ENCODE data around the gene TRNAU1AP. TPM values are rescaled to one million over a fixed set of nuclear protein-coding genes. Genes with fewer than 3 reads are reported as not detected.
"Not testable (repeated sequence)": the region's sequence is repeated elsewhere in the genome, so short reads cannot be mapped to it uniquely, and the experiment has no call there.

The TRNAU1AP gene
- total RNA-seq, 1 donor from 2014 or later, result 38.6 TPM

GRCh38 chr1:28512058-28512611 is 40.8 kb upstream of the TRNAU1AP start:
- Mint-ChIP-seq H3K4me3 (ENCODE audit: low read depth) (no peak overlapping the region), H3K9me3 (ENCODE audit: low read depth) (no peaks in the 10 kb centered on the region), H3K4me1 (ENCODE audit: low read depth) (peaks cover 37% of the 10 kb centered on the region), H3K27ac (peak overlapping the region; percentile 22), H3K36me3 (ENCODE audit: insufficient read depth) (peaks cover 34% of the 10 kb centered on the region), H3K27me3 (no peaks in the 10 kb centered on the region)
- DNase-seq (ENCODE audit: low spot score, unreplicated experiment), result no peak
- no peak for TF ChIP-seq CTCF (IDR thresholded peaks at IDR 0.05; ENCODE audit: unreplicated experiment)

DNA sequence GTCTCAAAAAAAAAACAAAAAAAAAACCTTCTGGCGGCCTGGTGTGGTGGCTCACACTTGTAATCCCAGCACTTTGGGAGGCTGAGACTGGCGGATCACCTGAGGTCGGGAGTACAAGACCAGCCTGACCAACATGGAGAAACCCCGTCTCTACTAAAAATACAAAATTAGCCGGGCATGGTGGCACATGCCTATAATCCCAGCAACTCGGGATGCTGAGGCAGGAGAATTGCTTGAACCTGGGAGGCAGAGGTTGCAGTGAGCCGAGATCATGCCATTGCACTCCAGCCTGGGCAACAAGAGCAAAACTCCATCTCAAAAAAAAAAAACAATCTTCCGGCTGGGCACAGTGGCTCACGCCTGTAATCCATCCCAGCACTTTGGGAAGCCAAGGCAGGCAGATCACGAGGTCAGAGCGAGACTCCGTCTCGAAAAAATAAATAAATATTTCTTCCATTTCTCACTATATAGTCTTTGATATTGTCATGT is 38.4 kb upstream of the TRNAU1AP start:
- not testable (repeated sequence) for H3K4me3 Mint-ChIP-seq (ENCODE audit: low read depth); H3K27me3 Mint-ChIP-seq; H3K9me3 Mint-ChIP-seq (ENCODE audit: low read depth); DNase-seq (ENCODE audit: low spot score, unreplicated experiment)
- Mint-ChIP-seq H3K27ac (peak overlapping the region; percentile 78), H3K4me1 (ENCODE audit: low read depth) (peaks cover 25% of the 10 kb centered on the region), H3K36me3 (ENCODE audit: insufficient read depth) (peaks cover 28% of the 10 kb centered on the region)

DNA sequence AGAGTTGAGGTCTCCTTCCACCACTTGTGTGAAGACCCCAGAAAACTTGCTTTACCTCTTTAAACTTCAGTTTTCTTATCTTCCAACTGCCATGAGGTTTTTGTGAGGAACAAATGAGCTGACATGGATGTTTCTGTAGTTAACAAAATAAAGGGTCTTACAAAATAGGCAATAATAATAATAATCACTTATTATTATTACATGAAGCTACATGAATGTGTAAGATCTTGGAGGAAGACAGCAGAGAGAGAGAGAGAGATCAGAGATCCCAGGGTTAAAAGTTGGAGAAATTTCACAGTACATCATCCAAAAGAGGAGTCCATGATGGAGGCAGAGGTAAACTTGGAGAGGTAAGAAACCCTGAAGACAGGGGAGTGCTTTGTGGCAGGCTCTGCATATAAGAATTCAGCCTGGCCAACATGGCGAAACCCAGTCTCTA is 36.3 kb upstream of the TRNAU1AP start:
- Mint-ChIP-seq H3K4me1 (ENCODE audit: low read depth) (peaks cover 21% of the 10 kb centered on the region), H3K27ac (no peak overlapping the region), H3K27me3 (no peaks in the 10 kb centered on the region), H3K4me3 (ENCODE audit: low read depth) (no peak overlapping the region), H3K36me3 (ENCODE audit: insufficient read depth) (peaks cover 13% of the 10 kb centered on the region), H3K9me3 (ENCODE audit: low read depth) (no peaks in the 10 kb centered on the region)
- TF ChIP-seq CTCF (IDR thresholded peaks at IDR 0.05; ENCODE audit: unreplicated experiment), result no peak
- DNase-seq (ENCODE audit: low spot score, unreplicated experiment), result no peak

- H3K4me3 Mint-ChIP-seq (ENCODE audit: low read depth), result peak overlapping the region; percentile 79
- H3K4me1 Mint-ChIP-seq (ENCODE audit: low read depth), result peaks cover 26% of the 10 kb centered on the region
- no peaks in the 10 kb centered on the region for H3K27me3 Mint-ChIP-seq
- H3K27ac Mint-ChIP-seq, result peak overlapping the region; percentile 84
- TF ChIP-seq CTCF (IDR thresholded peaks at IDR 0.05; ENCODE audit: unreplicated experiment), result no peak
- H3K9me3 Mint-ChIP-seq (ENCODE audit: low read depth), result no peaks in the 10 kb centered on the region
- DNase-seq (ENCODE audit: low spot score, unreplicated experiment), result no peak
- peaks cover 9% of the 10 kb centered on the region for H3K36me3 Mint-ChIP-seq (ENCODE audit: insufficient read depth)
These were observed 35.3 kb upstream of the TRNAU1AP start for GRCh38 chr1:28517649-28517999.

GRCh38 chr1:28518000-28518744 is 34.7 kb upstream of the TRNAU1AP start:
- no peaks in the 10 kb centered on the region for H3K27me3 Mint-ChIP-seq
- DNase-seq (ENCODE audit: low spot score, unreplicated experiment), result peak; percentile 91
- peaks cover 27% of the 10 kb centered on the region for H3K4me1 Mint-ChIP-seq (ENCODE audit: low read depth)
- H3K4me3 Mint-ChIP-seq (ENCODE audit: low read depth), result peak overlapping the region; percentile 90
- H3K27ac Mint-ChIP-seq, result peak overlapping the region; percentile 96
- H3K36me3 Mint-ChIP-seq (ENCODE audit: insufficient read depth), result peaks cover 10% of the 10 kb centered on the region
- TF ChIP-seq CTCF (IDR thresholded peaks at IDR 0.05; ENCODE audit: unreplicated experiment), result peak; percentile 98
- no peaks in the 10 kb centered on the region for H3K9me3 Mint-ChIP-seq (ENCODE audit: low read depth)

All from progenitor cell of endocrine pancreas (in vitro differentiated cells).